CD4-positive, CD25-positive, alpha-beta regulatory T cell (primary cell): Measurements from ENCODE around the gene TUBB4B. TPM values are rescaled to one million over a fixed set of nuclear protein-coding genes. Genes with fewer than 3 reads are reported as not detected.

Source experiments
- ATAC-seq, 2 donors: fragments of 150-1000 bp; cut with Tn5 transposase; one replicate each; pipeline ENCODE4 v1.10.0; 2021; ENCODE audit warnings: low read depth in 2 of 2, moderate number of reproducible peaks in 2 of 2, moderate library complexity in 1 of 2
- DNase-seq, 3 donors: peaks; one replicate each; pipeline versions ENCODE4 v3.0.0 to v3.0.0-alpha.2; 2012 to 2022; ENCODE audit warnings: mixed read lengths in 1 of 3
- H3K27ac ChIP-seq: one replicate; pipeline ENCODE4 v1.7.0; 2013; ENCODE audit warnings: mild to moderate bottlenecking, low read length; ENCODE audit not compliant: insufficient read depth, poor library complexity, severe bottlenecking
- H3K27me3 ChIP-seq: one replicate; pipeline ENCODE4 v1.7.0; 2013; ENCODE audit warnings: low read length; ENCODE audit not compliant: control insufficient read depth, insufficient read depth
- H3K36me3 ChIP-seq: one replicate; pipeline ENCODE4 v1.7.0; 2013; ENCODE audit warnings: mild to moderate bottlenecking, low read length, moderate library complexity; ENCODE audit not compliant: control insufficient read depth, insufficient read depth
- H3K4me1 ChIP-seq: 2 replicates; pipeline ENCODE4 v1.7.0; 2013; ENCODE audit warnings: mild to moderate bottlenecking, low read length; ENCODE audit not compliant: insufficient read depth, control insufficient read depth, poor library complexity, severe bottlenecking
- H3K4me3 ChIP-seq: one replicate; pipeline ENCODE4 v1.7.0; 2013; ENCODE audit warnings: low read depth, mild to moderate bottlenecking, low read length, moderate library complexity
- H3K9me3 ChIP-seq, 2 experiments: 1 replicate in 1 of 2; 2 replicates in 1 of 2; pipeline ENCODE4 v1.7.0; 2013; ENCODE audit warnings: low read length in 2 of 2, mild to moderate bottlenecking in 1 of 2, moderate library complexity in 1 of 2; ENCODE audit not compliant: control insufficient read depth in 2 of 2
- H3K27ac Mint-ChIP-seq, 3 donors: one replicate each; pipeline ENCODE4 v1.8.0; 2020 to 2022; ENCODE audit warnings: mild to moderate bottlenecking in 3 of 3, mixed read lengths in 3 of 3, moderate library complexity in 2 of 3
- H3K27me3 Mint-ChIP-seq: one replicate; pipeline ENCODE4 v1.8.0; 2022; ENCODE audit warnings: mild to moderate bottlenecking, mixed read lengths
- H3K36me3 Mint-ChIP-seq: one replicate; pipeline ENCODE4 v1.8.0; 2020; ENCODE audit warnings: mixed read lengths
- H3K4me1 Mint-ChIP-seq, 4 donors: one replicate each; pipeline ENCODE4 v1.8.0; 2020 to 2022; ENCODE audit warnings: mixed read lengths in 4 of 4, mild to moderate bottlenecking in 1 of 4
- H3K4me3 Mint-ChIP-seq, 4 donors: one replicate each; pipeline ENCODE4 v1.8.0; 2020 to 2022; ENCODE audit warnings: mild to moderate bottlenecking in 4 of 4, mixed read lengths in 4 of 4, moderate library complexity in 3 of 4
- H3K9me3 Mint-ChIP-seq, 7 donors: one replicate each; pipeline ENCODE4 v1.8.0; 2020 to 2022; ENCODE audit warnings: mixed read lengths in 7 of 7, mild to moderate bottlenecking in 3 of 7, moderate library complexity in 2 of 7
- polyA plus RNA-seq, 4 donors: library from polyadenylated mRNA; unstranded; fragments of 300-500 nt; fragmentation: Illumina TruSeq; gene quantifications; one replicate each; pipeline ENCODE4 v1.2.3, GENCODE V29; 2021
- total RNA-seq: library from RNA; stranded (reverse); gene quantifications from one replicate; pipeline ENCODE4 v1.2.3, GENCODE V29; 2022

TUBB4B gene
- total and polyA plus RNA-seq, 5 donors from 2014 or later = 56.7 to 100 (median 72.9) TPM

- Mint-ChIP-seq H3K4me3 (peak overlapping the region in 1 of 4 donors; percentile 77), H3K4me1 (peaks cover 0 to 23% (median 3%) of the 10 kb centered on the region in 4 donors), H3K36me3 (no peaks in the 10 kb centered on the region), H3K27me3 (no peaks in the 10 kb centered on the region), H3K27ac (no peak overlapping the region), H3K9me3 (no peaks in the 10 kb centered on the region)
- Histone ChIP-seq H3K36me3 (peaks cover 5% of the 10 kb centered on the region), H3K4me3 (no peak overlapping the region), H3K27ac (no peak overlapping the region), H3K27me3 (no peaks in the 10 kb centered on the region), H3K4me1 (peaks cover 27% of the 10 kb centered on the region), H3K9me3 (no peaks in the 10 kb centered on the region)
- ATAC-seq (no peak), DNase-seq (no peak)
These were observed 11.7 kb downstream of the TUBB4B start for GRCh38 chr9:137252555-137253506.

GRCh38 chr9:137253717-137254623 lies 12.9 kb downstream of the TUBB4B start:
- Mint-ChIP-seq H3K4me1 (peaks cover 0 to 23% (median 3%) of the 10 kb centered on the region in 4 donors), H3K36me3 (peaks cover 2% of the 10 kb centered on the region), H3K27ac (peak overlapping the region in 1 of 3 donors; percentile 46), H3K9me3 (no peaks in the 10 kb centered on the region), H3K27me3 (no peaks in the 10 kb centered on the region), H3K4me3 (peak overlapping the region; percentile 77 to 96 (median 88))
- Histone ChIP-seq H3K9me3 (no peaks in the 10 kb centered on the region), H3K4me3 (no peak overlapping the region), H3K36me3 (peaks cover 8% of the 10 kb centered on the region), H3K4me1 (peaks cover 27% of the 10 kb centered on the region), H3K27me3 (no peaks in the 10 kb centered on the region), H3K27ac (no peak overlapping the region)
- no peak for DNase-seq
- ATAC-seq = no peak

- peaks cover 7% of the 10 kb centered on the region for H3K36me3 Mint-ChIP-seq
- Histone ChIP-seq H3K4me3 (peak within 1 kb of the TSS; percentile 67), H3K4me1 (peaks cover 27% of the 10 kb centered on the region), H3K27ac (peak within 1 kb of the TSS; percentile 63), H3K9me3 (no peaks in the 10 kb centered on the region), H3K27me3 (no peaks in the 10 kb centered on the region), H3K36me3 (peaks cover 12% of the 10 kb centered on the region)
- peak within 1 kb of the TSS; percentile 67 to 76 (median 76) for H3K27ac Mint-ChIP-seq
- H3K27me3 Mint-ChIP-seq = no peaks in the 10 kb centered on the region
- H3K4me1 Mint-ChIP-seq = peaks cover 0 to 26% (median 3%) of the 10 kb centered on the region in 4 donors
- no peaks in the 10 kb centered on the region for H3K9me3 Mint-ChIP-seq
- peak; percentile 89 to 92 for ATAC-seq
- DNase-seq = peak; percentile 90 to 95 (median 94)
- peak within 1 kb of the TSS; percentile 84 to 97 (median 91) for H3K4me3 Mint-ChIP-seq
These were observed 13.7 kb downstream of the TUBB4B start, which contains the start of gene NELFB for GRCh38 chr9:137254624-137255447. TSS of gene NELFB (plus strand) at chr9:137255327.

GRCh38 chr9:137255448-137256114 lies 14.5 kb downstream of the TUBB4B start:
- Histone ChIP-seq H3K9me3 (no peaks in the 10 kb centered on the region), H3K27ac (peak overlapping the region; percentile 63), H3K4me1 (peaks cover 27% of the 10 kb centered on the region), H3K27me3 (no peaks in the 10 kb centered on the region), H3K4me3 (peak overlapping the region; percentile 53), H3K36me3 (peaks cover 12% of the 10 kb centered on the region)
- Mint-ChIP-seq H3K9me3 (no peaks in the 10 kb centered on the region), H3K36me3 (peaks cover 7% of the 10 kb centered on the region), H3K27me3 (no peaks in the 10 kb centered on the region), H3K4me3 (peak overlapping the region; percentile 84 to 97 (median 91)), H3K27ac (peak overlapping the region; percentile 67 to 76 (median 76)), H3K4me1 (peaks cover 0 to 26% (median 3%) of the 10 kb centered on the region in 4 donors)
- DNase-seq (peak in 1 of 3 donors; percentile 50), ATAC-seq (no peak)

- Mint-ChIP-seq H3K4me1 (peaks cover 0 to 26% (median 3%) of the 10 kb centered on the region in 4 donors), H3K4me3 (peak overlapping the region; percentile 18 to 92 (median 85)), H3K27me3 (no peaks in the 10 kb centered on the region), H3K36me3 (peaks cover 7% of the 10 kb centered on the region), H3K9me3 (no peaks in the 10 kb centered on the region), H3K27ac (peak overlapping the region in 1 of 3 donors; percentile 67)
- Histone ChIP-seq H3K36me3 (peaks cover 12% of the 10 kb centered on the region), H3K27ac (no peak overlapping the region), H3K27me3 (no peaks in the 10 kb centered on the region), H3K9me3 (no peaks in the 10 kb centered on the region), H3K4me3 (peak overlapping the region; percentile 53), H3K4me1 (peaks cover 27% of the 10 kb centered on the region)
- ATAC-seq (no peak), DNase-seq (no peak)
These were observed 15.3 kb downstream of the TUBB4B start for GRCh38 chr9:137256362-137256761.

- H3K4me1 ChIP-seq = peaks cover 27% of the 10 kb centered on the region
- no peaks in the 10 kb centered on the region for H3K27me3 ChIP-seq
- Mint-ChIP-seq H3K4me1 (peaks cover 0 to 30% (median 4%) of the 10 kb centered on the region in 4 donors), H3K4me3 (peak overlapping the region; percentile 18 to 92 (median 85)), H3K27me3 (no peaks in the 10 kb centered on the region), H3K36me3 (peaks cover 11% of the 10 kb centered on the region), H3K9me3 (no peaks in the 10 kb centered on the region), H3K27ac (peak overlapping the region in 1 of 3 donors; percentile 11)
- H3K27ac ChIP-seq = no peak overlapping the region
- no peak for DNase-seq
- ATAC-seq = no peak
- H3K4me3 ChIP-seq = no peak overlapping the region
- peaks cover 12% of the 10 kb centered on the region for H3K36me3 ChIP-seq
- no peaks in the 10 kb centered on the region for H3K9me3 ChIP-seq
These were observed 15.8 kb downstream of the TUBB4B start for GRCh38 chr9:137256856-137257255.
